Mucosa of descending colon (tissue), 3 donors: ENCODE measurements around the gene CTSW. TPM values are rescaled to one million over a fixed set of nuclear protein-coding genes. Genes with fewer than 3 reads are reported as not detected.
A peak's percentile ranks its signal among the peaks of the same experiment; 100 is the strongest.

Experiments
- ATAC-seq: fragments of 200-7000 bp; cut with Tn5 transposase; one replicate; pipeline ENCODE4 v1.9.1; 2020; ENCODE audit warnings: mild to moderate bottlenecking, moderate library complexity
- DNase-seq, 3 donors: peaks; one replicate each; pipeline ENCODE4 v3.0.0-alpha.2; 2020
- H3K36me3 ChIP-seq: fragments of 200-600 bp; one replicate; pipeline ENCODE4 v1.8.0; 2021; ENCODE audit warnings: low read depth, mild to moderate bottlenecking
- H3K4me1 ChIP-seq: fragments of 200-600 bp; one replicate; pipeline ENCODE4 v1.8.0; 2021; ENCODE audit warnings: low read depth, mild to moderate bottlenecking
- H3K4me3 ChIP-seq: fragments of 200-600 bp; one replicate; pipeline ENCODE4 v1.8.0; 2021; ENCODE audit warnings: mild to moderate bottlenecking
- H3K9me3 ChIP-seq: fragments of 200-600 bp; one replicate; pipeline ENCODE4 v1.8.0; 2021; ENCODE audit warnings: mild to moderate bottlenecking
- intact Hi-C, 2 donors: fragments of 100-400 bp; cut with DNase I in 1 of 2; cut with micrococcal nuclease in 1 of 2; formaldehyde crosslinking; loops; one replicate each; pipeline versions ENCODE4 v1.11.0 to v1.11.1; 2022; cut with DNase I, micrococcal nuclease
- total RNA-seq, 3 donors: library from RNA; stranded (reverse); fragmentation: NEBNext Ultra II Directional in 2 of 3; extraction: Animal tissue kit (Norgen Biotek cat#: 25700) in 2 of 3; gene quantifications; one replicate each; pipeline versions ENCODE4 v1.2.1 to v1.2.4, GENCODE V29; 2021 to 2023
- TF ChIP-seq, protein P1 (sequence below): fragments of 200-600 bp; IDR thresholded peaks from one replicate; pipeline ENCODE4 v1.8.0; 2022; ENCODE audit warnings: antibody characterized with exemption, mild to moderate bottlenecking
- donor health status: DM: no; HTN: no; CAD: no; lungs with moderate emphysema.
- donor health status: DM: no; HTN: no; CAD: no.
- donor health status: DM: no; HTN: yes; CAD: no.

CTSW gene
- total RNA-seq, 3 donors from 2014 or later, result 1.2 to 3.2 (median 2.8) TPM

DNA sequence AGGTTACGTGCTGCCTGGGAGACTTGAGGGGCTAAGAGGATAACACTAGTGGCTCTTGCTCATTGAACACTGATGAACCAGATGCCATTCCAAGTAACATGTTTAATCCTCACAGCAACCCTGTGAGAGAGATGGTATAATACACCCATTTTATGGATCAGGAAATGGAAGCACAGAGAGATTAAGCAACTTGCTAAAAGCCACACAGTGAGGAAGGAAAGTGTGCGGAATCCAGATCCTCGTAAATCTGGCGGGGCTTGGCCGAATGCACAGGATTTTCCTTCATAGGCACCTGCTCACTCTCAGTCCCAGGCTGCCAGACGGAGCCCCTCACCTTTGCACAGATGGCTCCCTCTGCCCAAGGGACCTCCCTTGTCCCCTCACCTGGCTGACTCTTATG, 28.2 kb downstream of the CTSW start:
- Histone ChIP-seq H3K4me1 (peaks cover 9% of the 10 kb centered on the region), H3K36me3 (no peaks in the 10 kb centered on the region), H3K9me3 (no peaks in the 10 kb centered on the region), H3K4me3 (no peak overlapping the region)
- TF ChIP-seq, protein P1, sequence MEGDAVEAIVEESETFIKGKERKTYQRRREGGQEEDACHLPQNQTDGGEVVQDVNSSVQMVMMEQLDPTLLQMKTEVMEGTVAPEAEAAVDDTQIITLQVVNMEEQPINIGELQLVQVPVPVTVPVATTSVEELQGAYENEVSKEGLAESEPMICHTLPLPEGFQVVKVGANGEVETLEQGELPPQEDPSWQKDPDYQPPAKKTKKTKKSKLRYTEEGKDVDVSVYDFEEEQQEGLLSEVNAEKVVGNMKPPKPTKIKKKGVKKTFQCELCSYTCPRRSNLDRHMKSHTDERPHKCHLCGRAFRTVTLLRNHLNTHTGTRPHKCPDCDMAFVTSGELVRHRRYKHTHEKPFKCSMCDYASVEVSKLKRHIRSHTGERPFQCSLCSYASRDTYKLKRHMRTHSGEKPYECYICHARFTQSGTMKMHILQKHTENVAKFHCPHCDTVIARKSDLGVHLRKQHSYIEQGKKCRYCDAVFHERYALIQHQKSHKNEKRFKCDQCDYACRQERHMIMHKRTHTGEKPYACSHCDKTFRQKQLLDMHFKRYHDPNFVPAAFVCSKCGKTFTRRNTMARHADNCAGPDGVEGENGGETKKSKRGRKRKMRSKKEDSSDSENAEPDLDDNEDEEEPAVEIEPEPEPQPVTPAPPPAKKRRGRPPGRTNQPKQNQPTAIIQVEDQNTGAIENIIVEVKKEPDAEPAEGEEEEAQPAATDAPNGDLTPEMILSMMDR, result no peak
- DNase-seq (no peak), ATAC-seq (no peak)
- intact Hi-C loops, result no loop called here

DNA sequence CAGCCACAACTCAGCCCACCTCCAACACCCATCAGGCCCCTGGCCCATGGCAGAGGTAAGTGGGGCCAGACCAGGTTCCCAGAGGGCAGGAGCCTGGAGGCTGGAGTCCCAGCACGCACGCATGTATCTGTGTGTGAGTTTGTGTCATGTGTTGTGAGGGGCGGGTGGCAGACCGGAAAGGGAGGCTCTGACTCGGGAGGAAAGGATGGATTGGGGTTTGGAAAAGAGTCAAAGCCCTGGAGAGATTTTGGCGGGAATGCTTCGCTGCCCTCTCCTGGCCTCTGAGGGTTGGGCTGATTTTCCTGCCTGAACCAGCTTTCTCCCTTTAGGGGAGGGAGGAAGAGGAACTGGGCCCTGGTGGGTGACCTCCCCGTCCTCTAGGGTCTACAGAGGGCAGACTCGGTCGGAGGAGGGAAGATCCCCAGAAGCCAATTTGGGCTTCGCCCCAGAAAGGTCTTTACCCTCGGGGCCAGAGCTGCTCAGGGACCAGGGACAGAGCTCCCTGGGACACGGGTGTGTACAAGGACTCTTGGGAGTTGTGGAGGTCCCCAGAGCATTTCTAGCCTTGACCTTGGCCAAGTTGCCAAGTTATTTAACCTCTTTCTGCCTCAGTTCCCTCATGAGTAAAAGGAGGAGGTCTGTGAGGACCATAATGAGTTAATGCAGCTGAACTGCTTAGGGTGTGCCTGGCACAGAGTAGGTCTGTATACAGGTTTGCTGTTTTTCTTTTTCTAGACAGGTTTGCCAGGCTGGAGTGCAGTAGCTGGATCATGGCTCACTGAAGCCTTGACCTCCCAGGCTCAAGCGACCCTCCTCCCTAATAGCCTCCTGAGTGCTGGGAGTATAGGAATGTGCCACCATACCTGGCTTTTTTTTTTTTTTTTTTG, 32.3 kb downstream of the CTSW start:
- intact Hi-C loops, result no loop called here
- Histone ChIP-seq H3K36me3 (no peaks in the 10 kb centered on the region), H3K9me3 (no peaks in the 10 kb centered on the region), H3K4me1 (peaks cover 20% of the 10 kb centered on the region), H3K4me3 (no peak overlapping the region)
- DNase-seq (peak in 2 of 3 donors; percentile 35 to 41), ATAC-seq (peak; percentile 37)
- TF ChIP-seq, protein P1, result no peak

DNA sequence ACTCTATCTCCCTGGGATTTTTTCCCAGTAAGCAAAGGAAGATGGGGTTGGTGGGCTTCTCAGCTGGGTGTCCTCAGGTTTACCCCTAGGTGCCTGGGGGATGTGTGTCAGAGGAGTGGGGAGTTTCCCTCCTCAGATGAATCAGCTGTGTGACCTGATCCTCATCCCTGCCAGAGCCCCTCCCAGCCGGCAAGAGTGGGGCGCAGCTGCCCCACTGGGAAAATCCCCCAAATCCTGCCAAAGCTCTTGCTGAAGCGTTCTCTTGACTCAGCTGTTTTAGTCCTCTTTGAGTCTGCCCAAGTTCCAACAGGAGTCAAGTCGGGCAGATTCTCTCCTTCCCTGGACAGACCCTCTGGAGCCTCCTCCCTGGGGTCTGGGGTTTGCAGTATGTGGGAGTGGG, 33.2 kb downstream of the CTSW start:
- intact Hi-C loops, result no loop called here
- Histone ChIP-seq H3K36me3 (no peaks in the 10 kb centered on the region), H3K9me3 (no peaks in the 10 kb centered on the region), H3K4me3 (no peak overlapping the region), H3K4me1 (peaks cover 29% of the 10 kb centered on the region)
- ATAC-seq (no peak), DNase-seq (no peak)
- TF ChIP-seq, protein P1, result no peak

DNA sequence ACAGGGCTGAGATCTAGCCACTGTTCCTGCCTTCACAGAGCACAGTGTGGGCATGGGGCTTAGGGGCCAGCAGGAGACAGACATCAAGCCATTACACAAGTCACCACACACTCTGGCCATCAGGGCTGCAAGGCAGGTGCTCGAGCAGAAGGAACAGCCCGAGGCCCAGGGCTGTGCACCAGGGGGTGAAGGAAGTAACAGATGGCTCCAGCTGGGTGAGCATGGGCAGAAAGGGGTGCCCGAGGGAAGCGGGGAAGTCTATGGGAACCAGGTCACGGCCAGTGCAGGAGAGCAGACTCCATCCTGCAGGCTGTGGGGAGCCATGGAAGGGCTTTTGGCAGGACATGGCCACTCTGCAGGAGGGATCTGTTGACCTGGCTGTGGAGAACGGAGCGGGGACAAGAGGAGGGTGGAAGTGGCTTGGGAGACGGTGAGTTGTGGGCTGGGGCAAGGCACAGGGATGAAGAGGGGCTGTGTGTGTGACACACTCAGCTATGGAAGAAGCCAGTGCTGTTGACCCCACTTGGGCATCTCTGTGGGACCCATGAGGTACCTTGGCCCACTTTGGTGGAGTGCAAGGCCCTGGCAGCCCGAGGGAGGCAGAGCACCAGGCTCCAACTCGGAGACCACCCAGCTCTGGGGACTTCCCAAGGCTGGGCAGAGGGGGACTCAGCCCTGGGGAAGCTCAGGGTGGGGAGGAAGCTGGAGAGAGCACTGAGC, 35.6 kb downstream of the CTSW start:
- Histone ChIP-seq H3K9me3 (no peaks in the 10 kb centered on the region), H3K4me1 (peaks cover 37% of the 10 kb centered on the region), H3K36me3 (no peaks in the 10 kb centered on the region), H3K4me3 (no peak overlapping the region)
- DNase-seq (no peak), ATAC-seq (no peak)
- TF ChIP-seq, protein P1, result no peak
- intact Hi-C loops, result no loop called here

DNA sequence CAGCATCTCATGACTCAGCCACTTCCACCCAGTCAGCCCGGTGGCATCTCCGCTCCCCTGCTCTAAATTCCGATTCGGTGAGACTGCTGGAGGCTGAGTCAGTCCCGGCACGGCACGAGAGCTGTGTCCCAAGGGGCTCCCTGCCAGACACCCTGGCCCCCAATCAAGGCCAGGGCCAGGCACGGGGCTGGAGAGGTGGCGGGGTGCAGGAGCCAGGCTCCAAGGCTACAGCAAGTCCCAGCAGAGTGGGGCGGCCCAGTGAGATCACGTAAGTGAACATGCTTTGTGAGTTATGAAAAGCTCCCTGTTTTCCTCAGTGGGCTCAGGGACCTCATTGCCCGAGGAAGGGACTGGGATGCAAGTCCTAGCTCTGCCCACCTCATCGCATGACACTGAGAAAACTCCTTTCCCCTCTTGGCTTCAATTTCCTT, 36.2 kb downstream of the CTSW start:
- intact Hi-C loops, result no loop called here
- peak; percentile 43 to 82 (median 67) for DNase-seq
- no peaks in the 10 kb centered on the region for H3K36me3 ChIP-seq
- TF ChIP-seq, protein P1, result no peak
- no peak for ATAC-seq
- no peaks in the 10 kb centered on the region for H3K9me3 ChIP-seq
- H3K4me1 ChIP-seq, result peaks cover 43% of the 10 kb centered on the region
- H3K4me3 ChIP-seq, result no peak overlapping the region
